DOHH2 (cell line): Measurements from ENCODE around the gene MTURN.

Experiments used
- H3F3A ChIP-seq: fragments of 200-600 bp; sonication (generic), shearing (Covaris generic); 2 replicates; pipeline ENCODE4 v1.6.0; 2016; ENCODE audit warnings: antibody characterized with exemption, mild to moderate bottlenecking; ENCODE audit not compliant: control insufficient read depth, insufficient read depth
- H3K27ac ChIP-seq: fragments of 200-600 bp; sonication (generic); 2 replicates; pipeline ENCODE4 v1.5.1; 2014; ENCODE audit warnings: low read depth, mild to moderate bottlenecking, low read length, moderate library complexity
- H3K27me3 ChIP-seq: fragments of 200-600 bp; sonication (generic); 2 replicates; pipeline ENCODE4 v1.6.1; 2014; ENCODE audit warnings: mild to moderate bottlenecking, low read length, mixed read lengths; ENCODE audit not compliant: control insufficient read depth
- H3K36me3 ChIP-seq: fragments of 200-600 bp; sonication (generic); 2 replicates; pipeline ENCODE4 v1.6.1; 2014; ENCODE audit warnings: mild to moderate bottlenecking, low read length, moderate library complexity, mixed read lengths; ENCODE audit not compliant: control insufficient read depth
- H3K4me1 ChIP-seq: fragments of 200-600 bp; sonication (generic); 2 replicates; pipeline ENCODE4 v1.6.1; 2014; ENCODE audit warnings: mild to moderate bottlenecking, low read length, mixed read lengths; ENCODE audit not compliant: control insufficient read depth
- H3K4me2 ChIP-seq: fragments of 200-600 bp; sonication (generic); 2 replicates; pipeline ENCODE4 v1.6.0; 2014; ENCODE audit warnings: mild to moderate bottlenecking, low read length, moderate library complexity
- H3K4me3 ChIP-seq: fragments of 200-600 bp; sonication (generic); 2 replicates; pipeline ENCODE4 v1.5.1; 2014; ENCODE audit warnings: mild to moderate bottlenecking, low read length, mixed read lengths
- H3K79me2 ChIP-seq: fragments of 200-600 bp; sonication (generic); 2 replicates; pipeline ENCODE4 v1.6.1; 2014; ENCODE audit warnings: mild to moderate bottlenecking, low read length, mixed read lengths; ENCODE audit not compliant: control insufficient read depth
- H3K9me2 ChIP-seq: fragments of 200-600 bp; sonication (generic); replicated peaks from 2 replicates; pipeline ENCODE4 v1.6.1; 2014; ENCODE audit warnings: mild to moderate bottlenecking, low read length, mixed read lengths; ENCODE audit not compliant: control insufficient read depth
- H3K9me3 ChIP-seq: fragments of 200-600 bp; sonication (generic); 2 replicates; pipeline ENCODE4 v1.6.1; 2014; ENCODE audit warnings: antibody characterized with exemption, low read length, mixed read lengths; ENCODE audit not compliant: control insufficient read depth, insufficient read depth
- H4K20me1 ChIP-seq: fragments of 200-600 bp; sonication (generic); 2 replicates; pipeline ENCODE4 v1.6.0; 2014; ENCODE audit warnings: low read depth, mild to moderate bottlenecking, antibody characterized with exemption, low read length, moderate library complexity; ENCODE audit not compliant: control insufficient read depth, insufficient read depth
- EZH2phosphoT487 ChIP-seq: fragments of 200-600 bp; sonication (generic); IDR thresholded peaks from 2 replicates; pipeline ENCODE4 v1.6.1; 2017; ENCODE audit warnings: borderline replicate concordance, mild to moderate bottlenecking, antibody characterized with exemption, low read length, moderate library complexity, mixed read lengths
- TF ChIP-seq, protein P1 (sequence below): fragments of 200-600 bp; sonication (generic); IDR thresholded peaks from one replicate; pipeline ENCODE4 v1.5.1; 2014; ENCODE audit warnings: antibody characterized with exemption, mild to moderate bottlenecking, low read depth, low read length; ENCODE audit not compliant: poor library complexity, severe bottlenecking

Gene MTURN

DNA sequence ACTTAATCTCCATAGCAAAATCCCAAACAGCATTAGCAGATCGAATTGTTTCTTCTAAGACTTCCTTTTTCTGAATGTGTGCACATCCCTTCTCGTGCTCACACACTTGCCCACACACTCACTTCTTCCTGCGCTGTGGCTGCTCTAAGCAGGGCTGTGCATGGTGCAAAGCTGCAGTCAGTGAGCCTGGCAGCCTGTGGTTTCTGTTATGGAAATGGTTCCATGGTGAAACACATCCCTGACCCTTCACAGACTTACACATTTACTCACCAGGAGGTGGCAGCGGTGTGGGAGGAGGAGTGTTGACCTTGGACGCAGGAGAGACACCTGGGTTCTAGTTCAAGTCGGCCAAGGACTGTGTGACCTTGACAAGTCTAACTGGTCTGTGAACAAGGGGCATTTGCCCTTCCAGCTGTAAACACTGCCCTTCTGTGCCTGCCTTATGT is 24.9 kb downstream of the MTURN start:
- H3F3A ChIP-seq = no peaks in the 10 kb centered on the region
- no peaks in the 10 kb centered on the region for H4K20me1 ChIP-seq
- no peaks in the 10 kb centered on the region for H3K9me3 ChIP-seq
- no peaks in the 10 kb centered on the region for H3K36me3 ChIP-seq
- H3K27me3 ChIP-seq = no peaks in the 10 kb centered on the region
- TF ChIP-seq, protein P1, sequence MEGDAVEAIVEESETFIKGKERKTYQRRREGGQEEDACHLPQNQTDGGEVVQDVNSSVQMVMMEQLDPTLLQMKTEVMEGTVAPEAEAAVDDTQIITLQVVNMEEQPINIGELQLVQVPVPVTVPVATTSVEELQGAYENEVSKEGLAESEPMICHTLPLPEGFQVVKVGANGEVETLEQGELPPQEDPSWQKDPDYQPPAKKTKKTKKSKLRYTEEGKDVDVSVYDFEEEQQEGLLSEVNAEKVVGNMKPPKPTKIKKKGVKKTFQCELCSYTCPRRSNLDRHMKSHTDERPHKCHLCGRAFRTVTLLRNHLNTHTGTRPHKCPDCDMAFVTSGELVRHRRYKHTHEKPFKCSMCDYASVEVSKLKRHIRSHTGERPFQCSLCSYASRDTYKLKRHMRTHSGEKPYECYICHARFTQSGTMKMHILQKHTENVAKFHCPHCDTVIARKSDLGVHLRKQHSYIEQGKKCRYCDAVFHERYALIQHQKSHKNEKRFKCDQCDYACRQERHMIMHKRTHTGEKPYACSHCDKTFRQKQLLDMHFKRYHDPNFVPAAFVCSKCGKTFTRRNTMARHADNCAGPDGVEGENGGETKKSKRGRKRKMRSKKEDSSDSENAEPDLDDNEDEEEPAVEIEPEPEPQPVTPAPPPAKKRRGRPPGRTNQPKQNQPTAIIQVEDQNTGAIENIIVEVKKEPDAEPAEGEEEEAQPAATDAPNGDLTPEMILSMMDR = peak; percentile 73
- no peak for TF ChIP-seq EZH2phosphoT487
- H3K79me2 ChIP-seq = no peaks in the 10 kb centered on the region
- peaks cover 50% of the 10 kb centered on the region for H3K4me1 ChIP-seq
- H3K4me2 ChIP-seq = peak overlapping the region; percentile 37
- H3K27ac ChIP-seq = no peak overlapping the region
- H3K9me2 ChIP-seq = no peaks in the 10 kb centered on the region
- H3K4me3 ChIP-seq = peak overlapping the region; percentile 13; the same call in 1 of the 2 replicates

- no peak overlapping the region for H3K27ac ChIP-seq
- no peak overlapping the region for H3K4me3 ChIP-seq
- no peaks in the 10 kb centered on the region for H3K9me3 ChIP-seq
- no peaks in the 10 kb centered on the region for H3F3A ChIP-seq
- H3K79me2 ChIP-seq = no peaks in the 10 kb centered on the region
- no peaks in the 10 kb centered on the region for H3K27me3 ChIP-seq
- no peaks in the 10 kb centered on the region for H4K20me1 ChIP-seq
- no peak overlapping the region for H3K4me2 ChIP-seq
- TF ChIP-seq, protein P1 = no peak
- no peak for TF ChIP-seq EZH2phosphoT487
- peaks cover 56% of the 10 kb centered on the region for H3K4me1 ChIP-seq
- no peaks in the 10 kb centered on the region for H3K36me3 ChIP-seq
- H3K9me2 ChIP-seq = no peaks in the 10 kb centered on the region
Observed at GRCh38 chr7:30160329-30160728, 25.5 kb downstream of the MTURN start.

GRCh38 chr7:30162133-30162532 is 27.3 kb downstream of the MTURN start:
- Histone ChIP-seq H3F3A (no peaks in the 10 kb centered on the region), H3K4me2 (peak overlapping the region; percentile 63), H3K27ac (no peak overlapping the region), H3K4me3 (peak overlapping the region; percentile 43; the same call in 1 of the 2 replicates), H3K36me3 (no peaks in the 10 kb centered on the region), H3K9me3 (no peaks in the 10 kb centered on the region), H4K20me1 (no peaks in the 10 kb centered on the region), H3K9me2 (no peaks in the 10 kb centered on the region), H3K79me2 (no peaks in the 10 kb centered on the region), H3K4me1 (peaks cover 59% of the 10 kb centered on the region), H3K27me3 (no peaks in the 10 kb centered on the region)
- TF ChIP-seq, protein P1 = no peak
- TF ChIP-seq EZH2phosphoT487 = no peak
